ENCODE data around the gene EMX1. TPM values are rescaled to one million over a fixed set of nuclear protein-coding genes. Genes with fewer than 3 reads are reported as not detected.

EMX1 gene
- total and polyA plus RNA-seq, 2 of the 13 experiments (the other 11 are each of a cell fraction or from before 2014, with no cell fraction given), result 0.62 to 4.9 TPM

GRCh38 chr2:72943540-72944395, 26.4 kb downstream of the EMX1 start (continued):
- TF ChIP-seq KAT7 (CRISPR knock-in tag; IDR thresholded peaks at IDR 0.05; ENCODE audit: borderline replicate concordance), result no peak
- no peak for TF ChIP-seq PRPF4 (IDR thresholded peaks at IDR 0.05; ENCODE audit: low read depth, low read length, poor library complexity, severe bottlenecking)
- TF ChIP-seq SOX6 (IDR thresholded peaks at IDR 0.05), result no peak
- TF ChIP-seq SOX6 (CRISPR knock-in tag; IDR thresholded peaks at IDR 0.05), result peak; percentile 34; the same call in 1 of the 2 replicates
- TF ChIP-seq, protein P1, sequence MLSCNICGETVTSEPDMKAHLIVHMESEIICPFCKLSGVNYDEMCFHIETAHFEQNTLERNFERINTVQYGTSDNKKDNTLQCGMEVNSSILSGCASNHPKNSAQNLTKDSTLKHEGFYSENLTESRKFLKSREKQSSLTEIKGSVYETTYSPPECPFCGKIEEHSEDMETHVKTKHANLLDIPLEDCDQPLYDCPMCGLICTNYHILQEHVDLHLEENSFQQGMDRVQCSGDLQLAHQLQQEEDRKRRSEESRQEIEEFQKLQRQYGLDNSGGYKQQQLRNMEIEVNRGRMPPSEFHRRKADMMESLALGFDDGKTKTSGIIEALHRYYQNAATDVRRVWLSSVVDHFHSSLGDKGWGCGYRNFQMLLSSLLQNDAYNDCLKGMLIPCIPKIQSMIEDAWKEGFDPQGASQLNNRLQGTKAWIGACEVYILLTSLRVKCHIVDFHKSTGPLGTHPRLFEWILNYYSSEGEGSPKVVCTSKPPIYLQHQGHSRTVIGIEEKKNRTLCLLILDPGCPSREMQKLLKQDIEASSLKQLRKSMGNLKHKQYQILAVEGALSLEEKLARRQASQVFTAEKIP (CRISPR knock-in tag; IDR thresholded peaks at IDR 0.05; ENCODE audit: borderline replicate concordance), result no peak
- no peak for TF ChIP-seq ZNF558 (CRISPR knock-in tag; IDR thresholded peaks at IDR 0.05; ENCODE audit: borderline replicate concordance)
- TF ChIP-seq NR2F2 (IDR thresholded peaks at IDR 0.05; ENCODE audit: borderline replicate concordance, low read depth), result peak; percentile 31; the same call in 1 of the 2 replicates
- no peak for TF ChIP-seq SP5 (CRISPR knock-in tag; IDR thresholded peaks at IDR 0.05; ENCODE audit: borderline replicate concordance, low read depth)
- 0 out of 2 replicates have a peak, but pooled peaks have one; percentile 29 for TF ChIP-seq ZNF329 (CRISPR knock-in tag; IDR thresholded peaks at IDR 0.05; ENCODE audit: low read depth)
- no peak for TF ChIP-seq JUNB (CRISPR knock-in tag; IDR thresholded peaks at IDR 0.05; ENCODE audit: borderline replicate concordance)
- TF ChIP-seq, protein P2, sequence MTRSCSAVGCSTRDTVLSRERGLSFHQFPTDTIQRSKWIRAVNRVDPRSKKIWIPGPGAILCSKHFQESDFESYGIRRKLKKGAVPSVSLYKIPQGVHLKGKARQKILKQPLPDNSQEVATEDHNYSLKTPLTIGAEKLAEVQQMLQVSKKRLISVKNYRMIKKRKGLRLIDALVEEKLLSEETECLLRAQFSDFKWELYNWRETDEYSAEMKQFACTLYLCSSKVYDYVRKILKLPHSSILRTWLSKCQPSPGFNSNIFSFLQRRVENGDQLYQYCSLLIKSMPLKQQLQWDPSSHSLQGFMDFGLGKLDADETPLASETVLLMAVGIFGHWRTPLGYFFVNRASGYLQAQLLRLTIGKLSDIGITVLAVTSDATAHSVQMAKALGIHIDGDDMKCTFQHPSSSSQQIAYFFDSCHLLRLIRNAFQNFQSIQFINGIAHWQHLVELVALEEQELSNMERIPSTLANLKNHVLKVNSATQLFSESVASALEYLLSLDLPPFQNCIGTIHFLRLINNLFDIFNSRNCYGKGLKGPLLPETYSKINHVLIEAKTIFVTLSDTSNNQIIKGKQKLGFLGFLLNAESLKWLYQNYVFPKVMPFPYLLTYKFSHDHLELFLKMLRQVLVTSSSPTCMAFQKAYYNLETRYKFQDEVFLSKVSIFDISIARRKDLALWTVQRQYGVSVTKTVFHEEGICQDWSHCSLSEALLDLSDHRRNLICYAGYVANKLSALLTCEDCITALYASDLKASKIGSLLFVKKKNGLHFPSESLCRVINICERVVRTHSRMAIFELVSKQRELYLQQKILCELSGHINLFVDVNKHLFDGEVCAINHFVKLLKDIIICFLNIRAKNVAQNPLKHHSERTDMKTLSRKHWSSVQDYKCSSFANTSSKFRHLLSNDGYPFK (CRISPR knock-in tag; IDR thresholded peaks at IDR 0.05; ENCODE audit: borderline replicate concordance), result no peak; the same call in 1 of the 2 replicates
- no peak for TF ChIP-seq ZNF577 (CRISPR knock-in tag; IDR thresholded peaks at IDR 0.05; ENCODE audit: borderline replicate concordance, low read depth)
- TF ChIP-seq RCOR2 (CRISPR knock-in tag; IDR thresholded peaks at IDR 0.05), result no peak
- no peak for TF ChIP-seq ZNF318 (CRISPR knock-in tag; IDR thresholded peaks at IDR 0.05)

Data from HepG2 (cell line).